ENCODE data around the gene UBE3C.

Gene UBE3C

DNA sequence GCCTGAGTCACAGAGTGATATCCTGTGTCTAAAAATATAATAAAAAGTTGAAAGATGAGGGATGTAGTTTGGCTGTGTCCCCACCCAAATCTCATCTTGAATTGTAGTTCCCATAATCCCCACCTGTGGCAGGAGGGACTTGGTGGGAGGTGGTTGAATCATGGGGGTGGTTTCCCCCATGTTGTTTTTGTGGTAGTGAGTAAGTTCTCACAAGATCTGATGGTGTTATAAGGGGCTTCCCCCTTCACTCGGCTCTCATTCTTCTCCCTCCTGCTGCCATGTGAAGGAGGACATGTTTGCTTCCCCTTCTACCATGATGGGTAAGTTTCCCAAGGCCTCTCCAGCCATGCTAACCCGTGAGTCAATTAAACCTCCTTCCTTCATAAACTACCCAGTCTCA is 25.1 kb upstream of the UBE3C start:
- Histone ChIP-seq H3K4me2 (ENCODE audit: low read length) (no peak overlapping the region), H3K27ac (no peak overlapping the region), H3K9me3 (ENCODE audit: control insufficient read depth, low read length) (no peaks in the 10 kb centered on the region), H3K4me1 (no peaks in the 10 kb centered on the region), H3K27me3 (ENCODE audit: control insufficient read depth, insufficient read depth, low read length) (no peaks in the 10 kb centered on the region), H2AFZ (no peak overlapping the region), H3K79me2 (no peaks in the 10 kb centered on the region), H3K4me3 (ENCODE audit: low read depth, low read length) (no peak overlapping the region), H3K9ac (no peak overlapping the region), H3K36me3 (ENCODE audit: control insufficient read depth, insufficient read depth, low read length) (no peaks in the 10 kb centered on the region)
- TF ChIP-seq, protein P1, sequence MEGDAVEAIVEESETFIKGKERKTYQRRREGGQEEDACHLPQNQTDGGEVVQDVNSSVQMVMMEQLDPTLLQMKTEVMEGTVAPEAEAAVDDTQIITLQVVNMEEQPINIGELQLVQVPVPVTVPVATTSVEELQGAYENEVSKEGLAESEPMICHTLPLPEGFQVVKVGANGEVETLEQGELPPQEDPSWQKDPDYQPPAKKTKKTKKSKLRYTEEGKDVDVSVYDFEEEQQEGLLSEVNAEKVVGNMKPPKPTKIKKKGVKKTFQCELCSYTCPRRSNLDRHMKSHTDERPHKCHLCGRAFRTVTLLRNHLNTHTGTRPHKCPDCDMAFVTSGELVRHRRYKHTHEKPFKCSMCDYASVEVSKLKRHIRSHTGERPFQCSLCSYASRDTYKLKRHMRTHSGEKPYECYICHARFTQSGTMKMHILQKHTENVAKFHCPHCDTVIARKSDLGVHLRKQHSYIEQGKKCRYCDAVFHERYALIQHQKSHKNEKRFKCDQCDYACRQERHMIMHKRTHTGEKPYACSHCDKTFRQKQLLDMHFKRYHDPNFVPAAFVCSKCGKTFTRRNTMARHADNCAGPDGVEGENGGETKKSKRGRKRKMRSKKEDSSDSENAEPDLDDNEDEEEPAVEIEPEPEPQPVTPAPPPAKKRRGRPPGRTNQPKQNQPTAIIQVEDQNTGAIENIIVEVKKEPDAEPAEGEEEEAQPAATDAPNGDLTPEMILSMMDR (IDR thresholded peaks at IDR 0.05) = no peak

DNA sequence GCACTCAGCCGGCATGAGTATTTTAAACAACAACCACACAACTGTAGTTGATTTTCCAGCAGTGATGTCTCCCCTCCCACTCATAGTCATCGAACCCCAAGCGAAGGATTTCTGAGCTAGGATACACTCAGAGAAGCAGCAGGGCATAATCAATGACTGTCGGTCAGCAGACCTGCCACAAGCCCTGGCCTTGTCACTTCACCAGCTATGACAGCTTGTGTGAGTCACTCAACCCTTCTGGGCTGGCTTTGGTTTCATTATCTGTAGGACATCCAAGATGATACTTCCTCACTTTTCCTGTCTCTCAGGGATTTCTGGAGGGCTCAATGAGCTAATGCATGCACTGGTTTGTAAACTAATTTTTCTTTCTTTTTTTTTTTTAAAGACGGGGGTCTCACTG is 22.0 kb upstream of the UBE3C start:
- Histone ChIP-seq H3K36me3 (ENCODE audit: control insufficient read depth, insufficient read depth, low read length) (no peaks in the 10 kb centered on the region), H3K9ac (no peak overlapping the region), H3K27ac (no peak overlapping the region), H3K4me1 (no peaks in the 10 kb centered on the region), H2AFZ (no peak overlapping the region), H3K79me2 (no peaks in the 10 kb centered on the region), H3K27me3 (ENCODE audit: control insufficient read depth, insufficient read depth, low read length) (no peaks in the 10 kb centered on the region), H3K4me2 (ENCODE audit: low read length) (no peak overlapping the region), H3K4me3 (ENCODE audit: low read depth, low read length) (no peak overlapping the region), H3K9me3 (ENCODE audit: control insufficient read depth, low read length) (no peaks in the 10 kb centered on the region)
- TF ChIP-seq, protein P1 (IDR thresholded peaks at IDR 0.05) = no peak

DNA sequence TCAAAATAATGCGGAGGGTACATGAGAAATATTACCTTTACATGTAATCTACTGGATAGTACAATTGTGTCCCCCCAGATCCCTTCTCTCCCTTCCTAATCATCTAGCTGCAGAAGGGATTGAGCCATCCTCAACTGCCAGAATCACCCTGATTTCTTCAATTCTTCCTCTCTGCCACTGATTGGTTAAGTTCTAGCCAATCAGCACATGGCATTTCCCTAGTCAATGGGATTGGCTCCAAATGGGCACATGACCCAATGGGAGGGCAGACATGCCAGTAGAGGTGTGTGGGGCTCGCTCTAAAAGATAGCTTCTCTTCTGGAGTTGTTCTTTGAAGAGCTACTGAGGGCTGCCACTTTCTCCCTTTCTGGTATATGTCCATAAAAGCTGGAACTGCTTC is 20.9 kb upstream of the UBE3C start:
- Histone ChIP-seq H3K9ac (no peak overlapping the region), H3K79me2 (no peaks in the 10 kb centered on the region), H3K4me2 (ENCODE audit: low read length) (no peak overlapping the region), H3K9me3 (ENCODE audit: control insufficient read depth, low read length) (no peaks in the 10 kb centered on the region), H3K4me1 (no peaks in the 10 kb centered on the region), H3K4me3 (ENCODE audit: low read depth, low read length) (no peak overlapping the region), H3K27me3 (ENCODE audit: control insufficient read depth, insufficient read depth, low read length) (no peaks in the 10 kb centered on the region), H3K36me3 (ENCODE audit: control insufficient read depth, insufficient read depth, low read length) (no peaks in the 10 kb centered on the region), H2AFZ (no peak overlapping the region), H3K27ac (no peak overlapping the region)
- TF ChIP-seq, protein P1 (IDR thresholded peaks at IDR 0.05) = no peak

DNA sequence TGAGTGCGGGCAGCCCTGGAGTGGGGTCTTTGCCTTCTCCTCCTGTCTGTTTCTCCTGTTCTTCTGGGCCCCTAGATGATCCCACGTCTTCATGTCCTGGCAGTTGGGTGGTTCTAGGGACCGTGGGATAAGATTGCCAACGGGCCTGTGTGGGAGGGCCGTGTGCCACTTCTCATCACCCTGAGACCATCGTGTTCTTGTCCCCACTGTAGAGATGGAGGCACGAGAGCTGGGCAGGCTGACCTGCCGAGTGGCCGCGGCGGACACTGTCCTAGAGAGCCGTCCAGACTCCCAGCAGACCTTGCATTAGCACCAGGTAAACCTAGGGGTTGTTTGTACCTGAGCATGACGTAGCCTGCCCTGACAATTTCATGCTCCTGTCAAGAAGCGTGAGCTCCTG is 18.5 kb upstream of the UBE3C start:
- H3K27me3 ChIP-seq (ENCODE audit: control insufficient read depth, insufficient read depth, low read length) = no peaks in the 10 kb centered on the region
- no peak overlapping the region for H3K4me2 ChIP-seq (ENCODE audit: low read length)
- H3K27ac ChIP-seq = no peak overlapping the region
- no peaks in the 10 kb centered on the region for H3K4me1 ChIP-seq
- no peak overlapping the region for H2AFZ ChIP-seq
- no peak overlapping the region for H3K4me3 ChIP-seq (ENCODE audit: low read depth, low read length)
- no peaks in the 10 kb centered on the region for H3K9me3 ChIP-seq (ENCODE audit: control insufficient read depth, low read length)
- no peaks in the 10 kb centered on the region for H3K79me2 ChIP-seq
- no peaks in the 10 kb centered on the region for H3K36me3 ChIP-seq (ENCODE audit: control insufficient read depth, insufficient read depth, low read length)
- no peak overlapping the region for H3K9ac ChIP-seq
- TF ChIP-seq, protein P1 (IDR thresholded peaks at IDR 0.05) = no peak

DNA sequence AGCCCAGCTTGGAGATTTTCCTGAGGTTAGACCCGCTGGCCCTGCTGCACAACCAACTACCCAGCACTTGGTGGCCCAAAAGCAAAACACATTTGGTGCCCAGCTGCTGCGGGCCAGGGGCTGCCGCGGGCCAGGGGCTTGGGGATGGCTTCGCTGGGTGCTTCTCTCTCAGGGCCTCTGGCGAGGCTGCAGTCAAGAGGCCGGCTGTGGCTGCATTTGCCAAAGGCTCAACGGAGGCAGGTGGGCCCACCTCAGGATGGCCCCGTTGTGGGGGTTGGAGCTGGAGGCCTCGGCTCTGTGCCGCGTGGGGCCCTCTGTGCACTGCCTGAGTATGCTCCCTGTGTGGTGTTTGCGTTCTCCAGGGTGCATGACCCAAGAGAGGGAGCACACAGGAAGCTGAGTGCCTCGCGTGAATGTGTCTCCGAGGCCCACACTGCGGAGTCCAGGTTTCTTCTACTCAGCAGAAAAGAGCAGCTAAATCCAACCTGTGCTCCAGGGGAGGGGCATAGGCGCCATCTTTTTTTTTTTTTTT is 17.5 kb upstream of the UBE3C start:
- TF ChIP-seq, protein P1 (IDR thresholded peaks at IDR 0.05) = no peak
- Histone ChIP-seq H3K9me3 (ENCODE audit: control insufficient read depth, low read length) (no peaks in the 10 kb centered on the region), H3K27ac (no peak overlapping the region), H3K27me3 (ENCODE audit: control insufficient read depth, insufficient read depth, low read length) (no peaks in the 10 kb centered on the region), H3K9ac (no peak overlapping the region), H2AFZ (no peak overlapping the region), H3K4me3 (ENCODE audit: low read depth, low read length) (no peak overlapping the region), H3K36me3 (ENCODE audit: control insufficient read depth, insufficient read depth, low read length) (no peaks in the 10 kb centered on the region), H3K4me2 (ENCODE audit: low read length) (no peak overlapping the region), H3K4me1 (no peaks in the 10 kb centered on the region), H3K79me2 (no peaks in the 10 kb centered on the region)

All from parathyroid adenoma (tissue), 2 donors.